ENCODE measurements around the gene ICAM3. TPM values are rescaled to one million over a fixed set of nuclear protein-coding genes. Genes with fewer than 3 reads are reported as not detected.
"Not testable (repeated sequence)": the region's sequence is repeated elsewhere in the genome, so short reads cannot be mapped to it uniquely, and the experiment has no call there.

Gene ICAM3
- total and polyA plus RNA-seq, 10 of the 15 experiments (the other 5 are each of a cell fraction or from before 2014, with no cell fraction given): 5.5 to 152 (median 90.7) TPM

- no peak for ATAC-seq
- ChIA-PET RAD21 (ENCODE audit: unreplicated experiment) (interaction anchor here (1.4 to 5.1 kb wide), 2 partner anchors 12 to 125 kb away, joined by 3 to 107 read pairs; no protein-coding TSS in a partner anchor), CTCF (interaction anchor here (1.3 to 12.4 kb wide), 3 partner anchors 95 to 125 kb away, joined by 4 to 370 read pairs (median 186); partner anchors contain the start of genes ICAM1 and ICAM5), POLR2A (interaction anchor here (0.5 to 8.3 kb wide), 3 partner anchors 19 to 114 kb away, joined by 5 to 108 read pairs (median 6); partner anchors contain the start of genes CDC37 and ICAM1), SMC1A (ENCODE audit: uncharacterized antibody, unreplicated experiment) (interaction anchor here (0.6 to 5.7 kb wide), 2 partner anchors 43 to 114 kb away, joined by 3 to 158 read pairs; partner anchors contain the start of gene ICAM1)
- 97% methylated on average over 8 of the region's 9 CpGs for WGBS (ENCODE audit: insufficient coverage, insufficient replicate concordance, low lambda C conversion rate, missing lambda C conversion rate)
- no peak for FAIRE-seq
- H4K20me1 ChIP-seq (ENCODE audit: control insufficient read depth, insufficient read depth): no peaks in the 10 kb centered on the region
- DNase-seq (ENCODE audit: low read depth, low spot score): no peak
- TF ChIP-seq PAX8 (IDR thresholded peaks at IDR 0.05): no peak
- TF ChIP-seq SPI1 (IDR thresholded peaks at IDR 0.05; ENCODE audit: borderline replicate concordance, insufficient read depth, low read depth, low read length): no peak
- TF ChIP-seq CTCF (IDR thresholded peaks at IDR 0.05 in 2 of 3, conservative IDR thresholded peaks at IDR 0.05 in 1 of 3; ENCODE audit: control insufficient read depth in 2 of 3, extremely low read depth in 1 of 3, insufficient read depth in 1 of 3, low read depth in 3 of 3, low read length in 3 of 3): 0 out of 6 replicates have a peak, but pooled peaks of 1 of the 3 experiments have one; percentile 4
- no peak overlapping the region for H3K4me3 ChIP-seq
- no peaks in the 10 kb centered on the region for H3K27me3 ChIP-seq (replicated peaks in 1 of 2; ENCODE audit: control insufficient read depth in 2 of 2, insufficient read depth in 2 of 2, low read length in 1 of 2)
- no peak overlapping the region for H3K4me2 ChIP-seq (ENCODE audit: control insufficient read depth, insufficient read depth)
- no peaks in the 10 kb centered on the region for H3K36me3 ChIP-seq (ENCODE audit: control insufficient read depth in 2 of 2, insufficient read depth in 2 of 2, low read length in 1 of 2)
- in situ Hi-C loops (cut with MboI): no loop called here
- peaks cover 12% of the 10 kb centered on the region for H3K79me2 ChIP-seq (ENCODE audit: control insufficient read depth, insufficient read depth, low read length)
- no peak overlapping the region for H3K27ac ChIP-seq (ENCODE audit: control insufficient read depth, insufficient read depth)
- no TSS peak for BruUV-seq (replicated peaks)
- H3K9me3 ChIP-seq (replicated peaks; ENCODE audit: control insufficient read depth, insufficient read depth, low read length): no peaks in the 10 kb centered on the region
- intact Hi-C loops (cut with micrococcal nuclease; ENCODE audit: unreplicated experiment): loop anchor here (10.0 kb wide), 1 partner anchor 280 kb away; the partner anchor contains the start of genes ANGPTL6 and PPAN
- H2AFZ ChIP-seq (ENCODE audit: control insufficient read depth, low read depth, low read length): no peak overlapping the region
- no peak overlapping the region for H3K9ac ChIP-seq (ENCODE audit: control insufficient read depth, insufficient read depth, low read length)
- peaks cover 16% of the 10 kb centered on the region for H3K4me1 ChIP-seq (ENCODE audit: control insufficient read depth, insufficient read depth, low read length)
Observed at GRCh38 chr19:10384580-10384979, 45.2 kb upstream of the ICAM3 start.

- intact Hi-C loops (cut with micrococcal nuclease; ENCODE audit: unreplicated experiment): loop anchor here (10.0 kb wide), 1 partner anchor 278 kb away; the partner anchor contains the start of genes ANGPTL6 and PPAN
- Histone ChIP-seq H3K4me1 (ENCODE audit: control insufficient read depth, insufficient read depth, low read length) (peaks cover 19% of the 10 kb centered on the region), H3K79me2 (ENCODE audit: control insufficient read depth, insufficient read depth, low read length) (peaks cover 23% of the 10 kb centered on the region)
- 98% methylated on average over 8 of the region's 8 CpGs for WGBS (ENCODE audit: insufficient coverage, insufficient replicate concordance, low lambda C conversion rate, missing lambda C conversion rate)
- DNase-seq (ENCODE audit: low read depth, low spot score); H3K27ac ChIP-seq (ENCODE audit: control insufficient read depth, insufficient read depth); BruUV-seq (replicated peaks); H3K9me3 ChIP-seq (replicated peaks; ENCODE audit: control insufficient read depth, insufficient read depth, low read length); H3K27me3 ChIP-seq (replicated peaks in 1 of 2; ENCODE audit: control insufficient read depth in 2 of 2, insufficient read depth in 2 of 2, low read length in 1 of 2); H3K9ac ChIP-seq (ENCODE audit: control insufficient read depth, insufficient read depth, low read length); ATAC-seq; FAIRE-seq; H4K20me1 ChIP-seq (ENCODE audit: control insufficient read depth, insufficient read depth); H2AFZ ChIP-seq (ENCODE audit: control insufficient read depth, low read depth, low read length); H3K4me2 ChIP-seq (ENCODE audit: control insufficient read depth, insufficient read depth); H3K36me3 ChIP-seq (ENCODE audit: control insufficient read depth in 2 of 2, insufficient read depth in 2 of 2, low read length in 1 of 2); H3K4me3 ChIP-seq; in situ Hi-C loops (cut with MboI): not testable (repeated sequence)
- ChIA-PET CTCF (interaction anchor here (1.3 to 12.4 kb wide), 3 partner anchors 96 to 124 kb away, joined by 4 to 370 read pairs (median 34); partner anchors contain the start of genes ICAM1 and ICAM4), RAD21 (ENCODE audit: unreplicated experiment) (interaction anchor here (0.7 to 5.6 kb wide), 5 partner anchors 10 to 801 kb away, joined by 3 to 62 read pairs (median 5); partner anchors contain the start of genes ICAM1 and RAVER1), POLR2A (interaction anchor here (0.7 to 8.3 kb wide), 5 partner anchors 30 to 258 kb away, joined by 3 to 108 read pairs (median 5); partner anchors contain the start of genes ICAM1 and ICAM5), SMC1A (ENCODE audit: uncharacterized antibody, unreplicated experiment) (interaction anchor here (1.1 to 4.5 kb wide), 4 partner anchors 91 to 112 kb away, joined by 3 to 39 read pairs (median 3); partner anchors contain the start of genes ICAM1 and ICAM5)
Observed at GRCh38 chr19:10383223-10383499, 43.7 kb upstream of the ICAM3 start.
